ENCODE data around the gene ZSWIM4.

ZSWIM4 gene

GRCh38 chr19:13838435-13839129 lies 43.3 kb downstream of the ZSWIM4 start:
- peak overlapping the region; percentile 98 for H3K27ac ChIP-seq
- TF ChIP-seq ZFX (IDR thresholded peaks at IDR 0.05; ENCODE audit: borderline replicate concordance) (no peak), CTCF (IDR thresholded peaks at IDR 0.05) (no peak)

GRCh38 chr19:13839130-13839937 lies 44.1 kb downstream of the ZSWIM4 start:
- TF ChIP-seq ZFX (IDR thresholded peaks at IDR 0.05; ENCODE audit: borderline replicate concordance) (no peak), CTCF (IDR thresholded peaks at IDR 0.05) (no peak)
- H3K27ac ChIP-seq = peak overlapping the region; percentile 98

- H3K27ac ChIP-seq = peak overlapping the region; percentile 98
- TF ChIP-seq ZFX (IDR thresholded peaks at IDR 0.05; ENCODE audit: borderline replicate concordance) = no peak
- TF ChIP-seq CTCF (IDR thresholded peaks at IDR 0.05) = no peak
These were observed 44.7 kb downstream of the ZSWIM4 start for GRCh38 chr19:13839938-13840304.

GRCh38 chr19:13840305-13841085 lies 45.3 kb downstream of the ZSWIM4 start:
- TF ChIP-seq ZFX (IDR thresholded peaks at IDR 0.05; ENCODE audit: borderline replicate concordance) (no peak), CTCF (IDR thresholded peaks at IDR 0.05) (peak; percentile 25; the same call in 1 of the 2 replicates)
- peak overlapping the region; percentile 98 for H3K27ac ChIP-seq

- peak overlapping the region; percentile 98 for H3K27ac ChIP-seq
- TF ChIP-seq CTCF (IDR thresholded peaks at IDR 0.05) = no peak
- no peak for TF ChIP-seq ZFX (IDR thresholded peaks at IDR 0.05; ENCODE audit: borderline replicate concordance)
These were observed 46.1 kb downstream of the ZSWIM4 start for GRCh38 chr19:13841086-13841961.

GRCh38 chr19:13841962-13842290 lies 46.7 kb downstream of the ZSWIM4 start:
- peak overlapping the region; percentile 98 for H3K27ac ChIP-seq

More at GRCh38 chr19:13841962-13842290, 46.7 kb downstream of the ZSWIM4 start:
- no peak for TF ChIP-seq CTCF (IDR thresholded peaks at IDR 0.05)
- TF ChIP-seq ZFX (IDR thresholded peaks at IDR 0.05; ENCODE audit: borderline replicate concordance) = no peak
